Psoas muscle (tissue), 8 donors: ENCODE data around the gene DUSP15. TPM values are rescaled to one million over a fixed set of nuclear protein-coding genes. Genes with fewer than 3 reads are reported as not detected.

Experiments used
- ATAC-seq, 4 donors: fragments of 200-7000 bp; cut with Tn5 transposase; one replicate each; pipeline ENCODE4 v1.9.1; 2020; ENCODE audit warnings: moderate library complexity in 3 of 4, mild to moderate bottlenecking in 2 of 4
- DNase-seq, 2 donors: peaks; one replicate each; pipeline ENCODE4 v3.0.0-alpha.2; 2020
- H3K27ac ChIP-seq: fragments of 200-600 bp; one replicate; pipeline ENCODE4 v1.8.0; 2022
- H3K27me3 ChIP-seq, 3 donors: fragments of 200-600 bp in 1 of 3; one replicate each; pipeline versions ENCODE4 v1.6.1 to v1.8.0; 2013 to 2022; ENCODE audit warnings: low read length in 2 of 3, mild to moderate bottlenecking in 2 of 3, moderate library complexity in 1 of 3; ENCODE audit not compliant: insufficient read depth in 3 of 3
- H3K36me3 ChIP-seq, 2 donors: fragments of 200-600 bp in 1 of 2; one replicate each; pipeline versions ENCODE4 v1.6.1 to v1.8.0; 2013 to 2022; ENCODE audit warnings: low read depth in 1 of 2, mild to moderate bottlenecking in 1 of 2, moderate library complexity in 1 of 2; ENCODE audit not compliant: insufficient read depth in 1 of 2
- H3K4me1 ChIP-seq: fragments of 200-600 bp; one replicate; pipeline ENCODE4 v1.8.0; 2022
- H3K4me3 ChIP-seq: fragments of 200-600 bp; one replicate; pipeline ENCODE4 v1.8.0; 2022; ENCODE audit warnings: mild to moderate bottlenecking
- H3K9me3 ChIP-seq: fragments of 200-600 bp; one replicate; pipeline ENCODE4 v1.8.0; 2022
- CTCF ChIP-seq: fragments of 200-600 bp; IDR thresholded peaks from one replicate; pipeline ENCODE4 v1.8.0; 2022; ENCODE audit warnings: antibody characterized with exemption
- WGBS, 3 donors: extraction: QIAGEN DNeasy Blood & Tissue Kit; methylation state at CpG; one replicate each; pipeline versions ENCODE4 v1.1.6 to v1.1.7; 2013; 5-methylcytosine and 5-hydroxymethylcytosine counted together
- intact Hi-C, 2 donors: fragments of 100-400 bp; cut with DNase I; formaldehyde crosslinking; loops; one replicate each; pipeline versions ENCODE4 v1.11.0 to v1.14.2; 2022
- polyA plus RNA-seq, 3 donors: library from polyadenylated mRNA; stranded (reverse); fragments of 200-250 nt; gene quantifications; one replicate each; pipeline ENCODE4 v1.2.3, GENCODE V29; 2013
- total RNA-seq, 4 donors: library from RNA; stranded (reverse); fragmentation: NEBNext Ultra II Directional in 2 of 4; extraction: Animal tissue kit (Norgen Biotek cat#: 25700) in 2 of 4; gene quantifications; one replicate each; pipeline versions ENCODE4 v1.2.1 to v1.2.4, GENCODE V29; 2021 to 2023
- donor health status: healthy with polysubstance abuse.
- donor health status: DM: no; HTN: no; CAD: no; lungs with moderate emphysema.
- donor health status: Bipolar disorder and iron deficiency.
- donor health status: healthy.
- donor health status: DM: yes; HTN: yes; CAD: no.
- donor health status: DM: no; HTN: no; CAD: no.
- donor health status: DM: no; HTN: no; CAD: no.
- donor health status: DM: yes; HTN: yes; CAD: no.

The DUSP15 gene
- total and polyA plus RNA-seq, 7 donors = 0.04 to 0.51 (median 0.20) TPM; not detected in 3

GRCh38 chr20:31820228-31820627, 50.1 kb downstream of the DUSP15 start:
- no peaks in the 10 kb centered on the region for H3K9me3 ChIP-seq
- peaks cover 44% of the 10 kb centered on the region for H3K4me1 ChIP-seq
- 17 to 31% (median 21%) methylated on average over 6 of the region's 6 CpGs for WGBS, 3 donors
- H3K27me3 ChIP-seq = no peaks in the 10 kb centered on the region
- H3K4me3 ChIP-seq = peak overlapping the region; percentile 78
- peak overlapping the region; percentile 80 for H3K27ac ChIP-seq
- intact Hi-C loops = loop anchor here (5.0 to 10.0 kb wide), 5 partner anchors 93 to 272 kb away; partner anchors contain the start of gene PDRG1 (in 1 of the 2)
- TF ChIP-seq CTCF = no peak
- ATAC-seq (no peak), DNase-seq (no peak)
- H3K36me3 ChIP-seq = peaks cover 0 to 22% of the 10 kb centered on the region in 2 donors

GRCh38 chr20:31819083-31819784, 51.1 kb downstream of the DUSP15 start, which contains the start of gene MYLK2:
Gene MYLK2 (plus strand): TSS chr20:31819356. CDS start chr20:31819581, 225 bp downstream.
- no peaks in the 10 kb centered on the region for H3K9me3 ChIP-seq
- WGBS, 3 donors = 17 to 28% (median 25%) methylated on average over 13 to 16 of the region's 16 CpGs
- H3K36me3 ChIP-seq = peaks cover 0 to 12% of the 10 kb centered on the region in 2 donors
- H3K27me3 ChIP-seq = no peaks in the 10 kb centered on the region
- ATAC-seq = peak; percentile 63 to 70 (median 66)
- no peak for TF ChIP-seq CTCF
- peak; percentile 81 to 92 for DNase-seq
- intact Hi-C loops = loop anchor here in 1 of 2 donors (5.0 kb wide), 1 partner anchor 72 kb away; no protein-coding TSS in a partner anchor
- peaks cover 43% of the 10 kb centered on the region for H3K4me1 ChIP-seq
- H3K4me3 ChIP-seq = peak within 1 kb of the TSS; percentile 78
- H3K27ac ChIP-seq = peak within 1 kb of the TSS; percentile 80

- DNase-seq (no peak), ATAC-seq (no peak)
- Histone ChIP-seq H3K36me3 (peaks cover 0 to 5% of the 10 kb centered on the region in 2 donors), H3K4me3 (peak overlapping the region; percentile 78), H3K27ac (peak overlapping the region; percentile 80), H3K27me3 (no peaks in the 10 kb centered on the region), H3K4me1 (peaks cover 41% of the 10 kb centered on the region), H3K9me3 (no peaks in the 10 kb centered on the region)
- TF ChIP-seq CTCF = no peak
- intact Hi-C loops = loop anchor here in 1 of 2 donors (5.0 kb wide), 1 partner anchor 71 kb away; no protein-coding TSS in a partner anchor
- 40 to 72% (median 56%) methylated on average over 8 of the region's 8 CpGs for WGBS, 3 donors
Measured at GRCh38 chr20:31818376-31818908, 51.9 kb downstream of the DUSP15 start.

- no peaks in the 10 kb centered on the region for H3K36me3 ChIP-seq
- 71 to 80% (median 74%) methylated on average over 5 of the region's 5 CpGs for WGBS, 3 donors
- TF ChIP-seq CTCF = no peak
- H3K9me3 ChIP-seq = no peaks in the 10 kb centered on the region
- peak overlapping the region; percentile 80 for H3K27ac ChIP-seq
- ATAC-seq = no peak
- intact Hi-C loops = loop anchor here in 1 of 2 donors (5.0 kb wide), 1 partner anchor 70 kb away; no protein-coding TSS in a partner anchor
- H3K4me3 ChIP-seq = no peak overlapping the region
- peaks cover 45% of the 10 kb centered on the region for H3K4me1 ChIP-seq
- H3K27me3 ChIP-seq = no peaks in the 10 kb centered on the region
- DNase-seq = no peak
Measured at GRCh38 chr20:31817461-31817860, 52.9 kb downstream of the DUSP15 start.
